NCI-H526 (cell line): ENCODE results near the gene TRIM4.
"Not testable (repeated sequence)": the region's sequence is repeated elsewhere in the genome, so short reads cannot be mapped to it uniquely, and the experiment has no call there.

Experiments used
- DNase-seq, 2 experiments: peaks; one replicate each; lab custom pipeline; 2025; lab: John Stamatoyannopoulos, UW

The TRIM4 gene

GRCh38 chr7:99919814-99920112 lies 433 bp upstream of the TRIM4 start:
- DNase-seq = no peak

- DNase-seq = no peak
Measured at GRCh38 chr7:99910976-99911375, 8.4 kb downstream of the TRIM4 start.

DNA sequence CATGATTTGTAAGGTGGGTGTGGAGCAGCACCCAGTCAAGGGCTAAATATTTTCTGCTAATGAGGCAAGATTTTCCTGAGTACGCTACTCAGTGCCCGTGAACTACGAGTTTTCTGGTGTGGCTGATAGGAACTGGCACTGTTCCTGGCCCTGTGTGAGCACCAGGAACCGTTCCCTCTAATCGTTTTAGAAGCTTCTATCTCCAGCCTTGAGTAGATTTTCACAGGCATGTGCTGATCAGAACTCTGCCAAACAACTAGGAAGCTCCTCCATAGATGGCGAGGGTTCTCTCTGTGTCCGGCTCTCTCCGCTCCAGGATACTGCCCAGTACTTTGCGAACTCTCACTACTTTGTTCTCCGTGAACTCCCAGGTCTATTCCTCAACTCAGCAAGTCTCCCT lies 17.7 kb downstream of the TRIM4 start:
- DNase-seq = no peak

DNA sequence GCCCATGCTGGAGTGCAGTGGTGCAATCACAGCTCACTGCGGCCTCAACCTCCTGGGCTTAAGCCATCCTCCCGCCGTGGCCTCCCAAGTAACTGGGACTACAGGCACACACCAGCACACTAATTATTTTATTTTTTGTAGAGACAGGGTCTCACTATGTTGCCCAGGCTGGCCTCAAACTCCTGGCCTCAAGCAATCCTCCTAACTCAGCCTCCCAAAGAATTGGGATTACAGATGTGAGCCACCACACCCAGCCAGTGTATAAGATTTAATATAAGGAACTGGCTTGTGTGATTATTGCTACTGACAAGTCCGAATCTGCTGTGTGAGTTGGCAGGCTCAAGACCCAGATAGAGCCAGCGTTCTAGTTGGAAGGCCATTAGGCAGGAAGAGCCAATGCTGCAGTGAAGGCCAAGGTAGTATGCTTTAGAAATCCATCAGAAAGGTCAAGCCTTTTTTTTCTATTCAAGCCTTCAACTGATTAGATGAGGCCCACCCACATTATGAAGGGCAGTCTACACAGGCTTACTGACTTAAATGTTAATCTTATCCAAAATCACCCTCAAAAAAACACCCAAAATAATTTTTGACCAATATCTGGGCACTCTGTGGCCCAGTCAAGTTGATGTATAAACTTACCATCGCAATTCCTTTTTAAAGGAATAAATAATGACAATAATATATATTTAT lies 19.4 kb downstream of the TRIM4 start:
- DNase-seq = no peak

GRCh38 chr7:99898836-99899235 lies 20.5 kb downstream of the TRIM4 start:
- DNase-seq = no peak

- DNase-seq = no peak
Measured at GRCh38 chr7:99898023-99898357, 21.3 kb downstream of the TRIM4 start.

- no peak for DNase-seq
Measured at GRCh38 chr7:99897322-99898022, 21.9 kb downstream of the TRIM4 start.

- DNase-seq = no peak
Measured at GRCh38 chr7:99894738-99895137, 24.6 kb downstream of the TRIM4 start.

DNA sequence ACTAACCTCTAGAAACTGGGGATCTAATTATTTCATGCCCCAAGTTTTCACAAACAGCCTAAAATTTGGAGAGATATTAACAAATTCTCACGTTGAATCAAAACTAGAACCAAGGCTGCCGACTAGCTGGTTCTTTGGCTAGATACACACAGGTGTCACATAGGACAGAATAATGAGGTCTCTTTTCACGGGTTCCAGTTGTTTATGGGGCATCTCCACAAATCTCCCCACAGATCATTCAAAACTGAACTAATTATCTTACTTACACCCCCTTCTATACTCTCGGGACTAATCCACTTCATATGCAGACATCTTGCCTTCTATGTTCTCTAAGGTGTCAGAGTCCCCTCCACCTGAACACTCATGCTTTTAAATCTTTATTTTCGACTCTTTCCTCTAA lies 26.1 kb downstream of the TRIM4 start:
- no peak for DNase-seq

GRCh38 chr7:99890348-99890747 lies 29.0 kb downstream of the TRIM4 start:
- not testable (repeated sequence) for DNase-seq

DNA sequence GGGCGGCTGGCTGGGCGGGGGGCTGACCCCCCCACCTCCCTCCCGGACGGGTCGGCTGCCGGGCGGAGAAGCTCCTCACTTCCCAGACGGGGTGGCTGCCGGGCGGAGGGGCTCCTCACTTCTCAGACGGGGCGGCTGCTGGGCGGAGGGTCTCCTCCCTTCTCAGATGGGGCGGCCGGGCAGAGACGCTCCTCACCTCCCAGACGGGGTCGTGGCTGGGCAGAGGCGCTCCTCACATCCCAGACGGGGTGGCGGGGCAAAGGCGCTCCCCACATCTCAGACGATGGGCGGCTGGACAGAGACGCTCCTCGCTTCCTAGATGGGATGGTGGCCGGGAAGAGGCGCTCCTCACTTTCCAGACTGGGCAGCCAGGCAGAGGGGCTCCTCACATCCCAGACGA lies 31.0 kb downstream of the TRIM4 start:
- DNase-seq = not testable (repeated sequence)

- no peak for DNase-seq
Measured at GRCh38 chr7:99881370-99881769, 38.0 kb downstream of the TRIM4 start.

DNA sequence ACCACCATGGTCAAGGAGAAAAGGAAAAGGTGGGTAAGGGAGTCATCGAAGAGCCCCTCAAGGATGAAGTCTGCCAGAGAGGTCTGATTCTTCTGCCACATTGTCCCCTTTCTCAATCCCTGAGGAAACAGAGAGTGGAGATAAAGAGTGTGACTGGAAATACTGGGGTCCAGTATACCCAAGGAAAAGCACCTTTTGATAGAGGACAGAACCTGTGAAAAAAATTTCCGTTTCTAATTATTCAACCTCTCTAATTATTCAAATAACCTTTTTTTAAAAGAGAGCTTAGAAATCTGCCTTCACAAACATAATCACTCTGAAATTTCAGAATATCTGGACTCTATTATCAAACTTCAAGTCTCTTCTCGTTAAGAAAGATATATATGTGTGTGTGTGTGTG lies 42.4 kb downstream of the TRIM4 start, which contains the start of gene OR2AE1:
TSS of gene OR2AE1 (minus strand) at position 101 of the 400 bp plus-strand sequence. CDS start at position 101, 0 bp downstream.
- no peak for DNase-seq

GRCh38 chr7:99876491-99876890 lies 42.8 kb downstream of the TRIM4 start:
- DNase-seq = no peak

DNA sequence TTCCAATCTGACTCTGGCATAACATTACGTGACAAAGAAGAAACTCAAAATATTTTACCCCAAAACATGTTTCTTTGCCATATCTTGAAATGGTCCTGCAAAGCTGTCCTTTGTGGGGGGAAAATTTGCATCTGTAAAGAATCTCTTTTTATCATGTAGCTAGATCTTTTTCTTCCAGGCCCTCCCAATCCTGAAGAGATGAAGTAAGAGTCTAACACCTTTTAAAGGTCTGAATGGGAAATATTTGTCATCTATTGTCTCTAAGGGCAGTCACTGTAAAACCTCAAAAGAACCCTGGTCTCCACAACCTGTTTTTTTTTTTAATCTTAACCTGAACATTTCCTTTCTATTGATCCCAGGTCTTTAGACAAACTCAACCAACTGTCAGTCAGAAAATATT lies 51.1 kb downstream of the TRIM4 start:
- DNase-seq = no peak

- DNase-seq = not testable (repeated sequence)
Measured at GRCh38 chr7:99867477-99867876, 51.9 kb downstream of the TRIM4 start.

- DNase-seq = no peak
Measured at GRCh38 chr7:99863847-99864440, 55.4 kb downstream of the TRIM4 start.

DNA sequence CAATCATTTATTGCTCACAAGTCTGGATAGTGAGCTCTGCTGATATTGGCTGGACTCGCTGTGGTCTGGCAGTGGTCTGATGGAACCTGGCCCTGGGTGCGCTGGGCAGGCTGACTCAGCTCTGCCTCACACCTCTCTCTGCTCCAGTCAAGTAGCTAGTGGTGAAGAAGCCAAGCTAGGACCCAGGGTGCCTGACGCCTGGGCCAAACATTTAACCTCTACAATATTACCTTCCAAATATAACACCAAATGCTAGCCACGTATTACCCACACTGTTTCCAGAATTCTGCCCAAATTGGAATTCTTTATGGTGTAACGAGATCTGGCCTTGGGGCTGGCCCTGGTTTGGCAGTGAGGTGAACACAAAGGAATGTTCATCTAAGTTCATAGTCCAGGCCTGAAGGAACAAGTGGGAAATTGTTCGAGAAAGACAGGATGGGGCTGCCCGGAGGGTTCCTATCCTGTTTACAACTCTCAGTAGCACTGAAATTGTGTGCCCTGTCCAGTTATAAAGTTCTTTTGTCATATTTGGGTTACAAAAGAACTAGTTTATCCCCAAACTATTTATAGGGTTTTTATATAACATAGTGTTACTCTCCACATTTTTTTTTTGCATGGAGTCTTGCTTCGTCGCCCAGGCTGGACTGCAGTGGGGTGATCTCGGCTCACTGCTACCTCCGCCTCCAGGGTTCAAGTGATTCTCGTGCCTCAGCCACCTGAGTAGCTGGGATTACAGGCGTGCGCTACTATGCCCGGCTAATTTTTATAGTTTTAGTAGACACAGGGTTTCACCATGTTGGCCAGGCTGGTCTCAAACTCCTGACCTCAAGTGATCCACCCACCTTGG lies 58.8 kb downstream of the TRIM4 start:
- no peak for DNase-seq

DNA sequence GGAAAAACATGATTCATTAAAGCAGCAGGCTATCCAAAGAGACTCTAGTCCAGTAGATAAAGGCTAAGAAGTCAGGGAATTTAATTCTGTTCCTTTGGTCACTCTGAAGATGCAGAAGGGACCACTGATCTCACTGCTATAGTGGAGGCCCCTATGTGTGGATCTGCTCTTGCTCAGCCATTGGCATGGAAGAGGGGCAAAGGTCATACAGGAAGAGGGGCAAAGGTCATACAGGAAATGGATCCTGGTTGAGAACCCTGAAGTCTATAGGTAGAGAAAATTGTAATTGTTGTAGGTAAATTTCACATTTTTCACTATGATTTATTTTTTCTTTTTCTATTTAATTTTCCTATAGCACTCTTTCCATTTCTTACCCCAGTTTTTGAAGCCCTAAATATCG lies 64.1 kb downstream of the TRIM4 start:
- no peak for DNase-seq

DNA sequence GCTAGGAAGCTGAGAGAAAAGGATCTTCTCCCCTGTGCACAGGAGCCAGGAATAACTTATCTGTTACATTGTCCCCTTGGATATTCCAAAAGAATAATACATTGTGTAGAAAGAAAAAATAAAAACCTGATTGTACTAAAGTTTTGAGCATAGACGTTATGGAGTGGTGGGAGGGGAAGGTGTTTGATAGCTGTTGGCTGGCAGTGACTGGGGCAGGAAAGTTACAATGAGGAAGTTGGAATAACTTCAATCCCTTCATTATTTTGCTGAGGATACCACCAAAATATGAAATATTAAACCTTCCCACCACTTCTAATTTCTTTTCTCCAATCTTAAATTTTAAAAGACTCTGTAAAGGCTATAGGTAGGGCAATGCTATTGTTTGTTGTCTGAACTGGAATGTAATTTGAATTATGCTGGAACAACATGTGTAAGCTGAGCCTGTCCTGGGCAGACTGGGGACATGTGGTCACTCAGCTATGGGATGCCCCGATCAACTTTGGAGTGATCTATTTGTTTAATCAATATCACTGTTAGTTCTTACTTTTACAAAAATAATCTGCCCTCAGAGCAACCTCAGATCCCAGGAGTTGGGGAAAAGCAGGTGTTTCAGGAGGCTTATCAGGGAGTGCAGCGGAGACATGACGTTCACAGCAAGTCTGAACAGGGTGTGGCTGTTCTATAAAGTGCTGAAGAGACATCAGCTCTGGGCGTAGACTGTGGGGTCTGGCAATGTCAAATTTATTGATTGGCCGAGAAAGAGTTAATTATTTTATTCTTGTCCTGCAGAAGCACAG lies 70.7 kb downstream of the TRIM4 start:
- DNase-seq = no peak

DNA sequence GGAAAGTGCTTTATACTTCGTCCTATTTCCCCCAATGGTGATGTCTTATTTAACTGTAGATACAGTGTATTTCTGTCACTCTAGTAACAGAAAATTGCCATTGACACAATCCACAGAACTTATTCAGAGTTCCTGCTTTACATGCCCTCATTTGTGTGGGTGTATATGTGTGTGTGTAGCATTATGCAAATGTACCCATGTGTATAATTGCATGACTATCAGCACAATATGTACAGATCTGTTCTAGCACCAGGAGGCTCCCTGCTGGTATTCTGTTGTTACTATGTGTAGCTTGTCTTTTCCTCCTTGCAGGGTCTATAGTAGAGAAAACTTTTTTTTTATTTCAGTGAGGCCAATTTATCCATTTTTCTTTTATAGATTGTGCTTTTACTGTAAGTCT lies 75.0 kb downstream of the TRIM4 start:
- DNase-seq = peak; percentile 90 to 91

DNA sequence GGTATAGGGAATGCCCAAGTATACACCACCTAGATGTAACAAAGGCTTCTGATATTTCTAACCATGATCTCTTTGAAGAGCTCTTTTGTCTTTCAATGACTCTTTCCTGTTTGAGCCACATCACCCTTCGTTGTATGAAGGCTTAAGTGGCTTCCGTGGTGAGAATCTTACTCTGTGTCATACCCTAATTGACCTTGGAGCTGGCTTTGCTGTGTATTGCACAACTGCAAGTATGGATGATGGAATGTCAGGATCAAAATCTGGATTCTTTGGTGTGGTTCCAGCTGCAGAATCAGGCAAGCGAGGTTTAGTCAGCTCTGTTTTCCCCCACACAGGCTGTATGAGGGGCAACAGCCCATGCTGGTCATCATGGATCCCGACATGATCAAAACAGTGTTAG lies 75.5 kb downstream of the TRIM4 start:
- no peak for DNase-seq
